HEK293 (cell line): ENCODE measurements around the gene DES.

Source experiments
- CTCF ChIA-PET: fragments of 350-600 bp; formaldehyde crosslinking; extraction: SDS; loops from one replicate; lab custom pipeline; 2021; ENCODE audit warnings: antibody characterized with exemption; lab: Yijun Ruan, JAX
- POLR2A ChIA-PET: fragments of 300-600 bp; formaldehyde crosslinking; extraction: SDS; loops from one replicate; lab custom pipeline; 2020; ENCODE audit warnings: antibody characterized with exemption, inconsistent platforms; lab: Yijun Ruan, JAX
- H3K27ac ChIP-seq: fragments of 200-500 bp; sonication (Bioruptor generic); 2 replicates; pipeline ENCODE4 v1.5.1; 2014; ENCODE audit warnings: low read depth, low read length, control low read depth, inconsistent platforms; ENCODE audit errors: extremely low read depth
- H3K36me3 ChIP-seq, 2 experiments: fragments of 200-500 bp in 1 of 2; sonication (Bioruptor generic) in 1 of 2; 1 replicate in 1 of 2; 2 replicates in 1 of 2; pipeline ENCODE4 v1.5.1; 2014 to 2017; ENCODE audit warnings: inconsistent platforms in 2 of 2, low read length in 2 of 2; ENCODE audit not compliant: control insufficient read depth in 2 of 2, insufficient read depth in 1 of 2
- H3K4me1 ChIP-seq: fragments of 200-500 bp; sonication (Bioruptor generic); 2 replicates; pipeline ENCODE4 v1.5.1; 2014; ENCODE audit warnings: mild to moderate bottlenecking, low read length, inconsistent platforms; ENCODE audit not compliant: control insufficient read depth, insufficient read depth
- H3K4me3 ChIP-seq: 2 replicates; pipeline ENCODE4 v1.5.1; 2011; ENCODE audit warnings: low read depth, mild to moderate bottlenecking, control low read depth, low read length, moderate library complexity
- H3K9me3 ChIP-seq: fragments of 200-500 bp; sonication (Bioruptor generic); 2 replicates; pipeline ENCODE4 v1.5.1; 2014; ENCODE audit warnings: low read depth, low read length, inconsistent platforms; ENCODE audit not compliant: control insufficient read depth, insufficient read depth
- GLI4 ChIP-seq: fragments of 450-650 bp; formaldehyde crosslinking; IDR thresholded peaks from 2 replicates; pipeline ENCODE4 v1.5.1; 2016; ENCODE audit warnings: missing biosample characterization, missing genetic modification characterization
- KLF16 ChIP-seq: fragments of 450-650 bp; formaldehyde crosslinking; IDR thresholded peaks from 2 replicates; pipeline ENCODE4 v1.5.1; 2017; ENCODE audit warnings: missing biosample characterization, missing genetic modification characterization
- MEIS1 ChIP-seq: sonication (generic); formaldehyde crosslinking; IDR thresholded peaks from 2 replicates; pipeline ENCODE4 v1.8.1; 2022; ENCODE audit warnings: missing genetic modification reagents, mild to moderate bottlenecking, borderline replicate concordance
- OSR2 ChIP-seq: fragments of 450-650 bp; formaldehyde crosslinking; IDR thresholded peaks from 2 replicates; pipeline ENCODE4 v1.5.1; 2016; ENCODE audit warnings: missing biosample characterization, missing genetic modification characterization
- SP7 ChIP-seq: fragments of 450-650 bp; formaldehyde crosslinking; IDR thresholded peaks from 2 replicates; pipeline ENCODE4 v1.5.1; 2016; ENCODE audit warnings: missing biosample characterization, missing genetic modification characterization
- WT1 ChIP-seq: fragments of 450-650 bp; formaldehyde crosslinking; IDR thresholded peaks from 2 replicates; pipeline ENCODE4 v1.5.1; 2016; ENCODE audit warnings: missing biosample characterization, missing genetic modification characterization
- ZBTB21 ChIP-seq: fragments of 450-650 bp; formaldehyde crosslinking; IDR thresholded peaks from 2 replicates; pipeline ENCODE4 v1.5.1; 2017; ENCODE audit warnings: missing biosample characterization, missing genetic modification characterization
- ZBTB49 ChIP-seq: fragments of 450-650 bp; formaldehyde crosslinking; IDR thresholded peaks from 2 replicates; pipeline ENCODE4 v1.5.1; 2016; ENCODE audit warnings: missing biosample characterization, missing genetic modification characterization, low read depth
- ZNF140 ChIP-seq: fragments of 450-650 bp; formaldehyde crosslinking; IDR thresholded peaks from 2 replicates; pipeline ENCODE4 v1.5.1; 2016; ENCODE audit warnings: missing biosample characterization, missing genetic modification characterization
- ZNF26 ChIP-seq: fragments of 450-650 bp; formaldehyde crosslinking; IDR thresholded peaks from 2 replicates; pipeline ENCODE4 v1.5.1; 2016; ENCODE audit warnings: missing biosample characterization, missing genetic modification characterization
- ZNF354C ChIP-seq: fragments of 450-650 bp; formaldehyde crosslinking; IDR thresholded peaks from 2 replicates; pipeline ENCODE4 v1.5.1; 2016; ENCODE audit warnings: missing biosample characterization, missing genetic modification characterization, low read depth, borderline replicate concordance
- ZNF37A ChIP-seq: fragments of 450-650 bp; IDR thresholded peaks from 2 replicates; pipeline ENCODE4 v1.5.1; 2018; ENCODE audit warnings: missing biosample characterization, missing genetic modification characterization
- ZNF433 ChIP-seq: fragments of 450-650 bp; formaldehyde crosslinking; IDR thresholded peaks from 2 replicates; pipeline ENCODE4 v1.5.1; 2016; ENCODE audit warnings: missing biosample characterization, missing genetic modification characterization, low read depth
- ZNF521 ChIP-seq: fragments of 450-650 bp; formaldehyde crosslinking; IDR thresholded peaks from 2 replicates; pipeline ENCODE4 v1.5.1; 2017; ENCODE audit warnings: missing biosample characterization, mild to moderate bottlenecking, missing genetic modification characterization
- ZNF561 ChIP-seq: fragments of 450-650 bp; IDR thresholded peaks from 2 replicates; pipeline ENCODE4 v1.5.1; 2018; ENCODE audit warnings: missing biosample characterization, missing genetic modification characterization, borderline replicate concordance
- ZNF585B ChIP-seq: fragments of 450-650 bp; formaldehyde crosslinking; IDR thresholded peaks from 2 replicates; pipeline ENCODE4 v1.5.1; 2016; ENCODE audit warnings: missing biosample characterization, missing genetic modification characterization
- ZNF610 ChIP-seq: fragments of 450-650 bp; formaldehyde crosslinking; IDR thresholded peaks from 2 replicates; pipeline ENCODE4 v1.5.1; 2016; ENCODE audit warnings: missing biosample characterization, missing genetic modification characterization, borderline replicate concordance
- ZNF645 ChIP-seq: fragments of 450-650 bp; formaldehyde crosslinking; IDR thresholded peaks from 2 replicates; pipeline ENCODE4; 2016; ENCODE audit warnings: missing biosample characterization, missing genetic modification characterization
- ZNF664 ChIP-seq: fragments of 450-650 bp; formaldehyde crosslinking; IDR thresholded peaks from 2 replicates; pipeline ENCODE4 v1.5.1; 2016; ENCODE audit warnings: missing biosample characterization, missing genetic modification characterization
- ZNF785 ChIP-seq: fragments of 450-650 bp; formaldehyde crosslinking; IDR thresholded peaks from 2 replicates; pipeline ENCODE4 v1.5.1; 2016; ENCODE audit warnings: missing biosample characterization, missing genetic modification characterization
- TF ChIP-seq, protein P1 (sequence below): fragments of 450-650 bp; formaldehyde crosslinking; IDR thresholded peaks from 2 replicates; pipeline ENCODE4 v1.5.1; 2016; ENCODE audit warnings: missing biosample characterization, missing genetic modification characterization

The DES gene

DNA sequence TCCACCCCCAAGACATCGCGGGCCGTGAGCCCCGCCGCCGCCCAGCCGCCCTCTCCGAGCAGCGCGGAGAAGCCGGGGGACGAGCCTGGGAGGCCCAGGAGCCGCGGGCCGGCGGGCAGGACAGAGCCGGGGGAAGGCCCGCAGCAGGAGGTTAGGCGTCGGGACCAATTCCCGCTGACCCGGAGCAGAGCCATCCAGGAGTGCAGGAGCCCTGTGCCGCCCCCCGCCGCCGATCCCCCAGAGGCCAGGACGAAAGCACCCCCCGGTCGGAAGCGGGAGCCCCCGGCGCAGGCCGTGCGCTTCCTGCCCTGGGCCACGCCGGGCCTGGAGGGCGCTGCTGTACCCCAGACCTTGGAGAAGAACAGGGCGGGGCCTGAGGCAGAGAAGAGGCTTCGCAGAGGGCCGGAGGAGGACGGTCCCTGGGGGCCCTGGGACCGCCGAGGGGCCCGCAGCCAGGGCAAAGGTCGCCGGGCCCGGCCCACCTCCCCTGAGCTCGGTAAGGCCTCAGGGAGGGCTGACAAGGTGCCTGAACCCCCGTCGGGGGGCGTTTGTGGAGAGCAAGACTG is 30.7 kb downstream of the DES start:
- no peaks in the 10 kb centered on the region; the same call in 1 of the 2 replicates for H3K4me1 ChIP-seq
- H3K27ac ChIP-seq, result no peak overlapping the region
- POLR2A ChIA-PET, result no interaction called here
- H3K4me3 ChIP-seq, result no peak overlapping the region
- no peak for TF ChIP-seq KLF16
- no peak for TF ChIP-seq ZNF140
- no peak for TF ChIP-seq MEIS1 (CRISPR knock-in tag)
- no peak for TF ChIP-seq ZNF26 (tag by site-specific recombination)
- TF ChIP-seq ZNF354C (tag by site-specific recombination), result no peak
- no peak for TF ChIP-seq OSR2
- no peak for TF ChIP-seq ZNF664 (tag by site-specific recombination)
- TF ChIP-seq ZNF37A (tag by site-specific recombination), result no peak
- no peak for TF ChIP-seq ZNF785
- no peak for TF ChIP-seq ZNF521 (tag by site-specific recombination)
- TF ChIP-seq, protein P1, sequence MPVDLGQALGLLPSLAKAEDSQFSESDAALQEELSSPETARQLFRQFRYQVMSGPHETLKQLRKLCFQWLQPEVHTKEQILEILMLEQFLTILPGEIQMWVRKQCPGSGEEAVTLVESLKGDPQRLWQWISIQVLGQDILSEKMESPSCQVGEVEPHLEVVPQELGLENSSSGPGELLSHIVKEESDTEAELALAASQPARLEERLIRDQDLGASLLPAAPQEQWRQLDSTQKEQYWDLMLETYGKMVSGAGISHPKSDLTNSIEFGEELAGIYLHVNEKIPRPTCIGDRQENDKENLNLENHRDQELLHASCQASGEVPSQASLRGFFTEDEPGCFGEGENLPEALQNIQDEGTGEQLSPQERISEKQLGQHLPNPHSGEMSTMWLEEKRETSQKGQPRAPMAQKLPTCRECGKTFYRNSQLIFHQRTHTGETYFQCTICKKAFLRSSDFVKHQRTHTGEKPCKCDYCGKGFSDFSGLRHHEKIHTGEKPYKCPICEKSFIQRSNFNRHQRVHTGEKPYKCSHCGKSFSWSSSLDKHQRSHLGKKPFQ (tag by site-specific recombination), result no peak
- no peak for TF ChIP-seq ZBTB21 (tag by site-specific recombination)
- TF ChIP-seq ZNF610 (tag by site-specific recombination), result no peak
- no peak for TF ChIP-seq SP7 (tag by site-specific recombination)
- TF ChIP-seq ZNF561 (tag by site-specific recombination), result no peak
- no peak for TF ChIP-seq WT1 (tag by site-specific recombination)
- H3K9me3 ChIP-seq, result no peaks in the 10 kb centered on the region
- CTCF ChIA-PET, result no interaction called here
- H3K36me3 ChIP-seq, result peaks cover 0 to 43% of the 10 kb centered on the region in 2 experiments; a peak in 1 of 3 replicates

GRCh38 chr2:219449609-219450008 is 31.4 kb downstream of the DES start:
- Histone ChIP-seq H3K36me3 (peaks cover 0 to 42% of the 10 kb centered on the region in 2 experiments; a peak in 1 of 3 replicates), H3K9me3 (no peaks in the 10 kb centered on the region), H3K4me1 (no peaks in the 10 kb centered on the region; the same call in 1 of the 2 replicates), H3K4me3 (no peak overlapping the region), H3K27ac (no peak overlapping the region)
- CTCF ChIA-PET, result interaction anchor here (0.6 to 1.3 kb wide), 6 partner anchors 8 to 47 kb away, joined by 3 to 6 read pairs (median 4); no protein-coding TSS in a partner anchor
- POLR2A ChIA-PET, result no interaction called here
- TF ChIP-seq ZNF585B (no peak), ZNF433 (tag by site-specific recombination) (no peak), ZNF610 (tag by site-specific recombination) (no peak), GLI4 (tag by site-specific recombination) (no peak), ZNF26 (tag by site-specific recombination) (no peak), ZBTB49 (tag by site-specific recombination) (no peak), ZNF645 (tag by site-specific recombination) (no peak)
